ENCODE results near the gene C5orf58.
"Not testable (repeated sequence)": the region's sequence is repeated elsewhere in the genome, so short reads cannot be mapped to it uniquely, and the experiment has no call there.

C5orf58 gene

GRCh38 chr5:170235876-170236864 lies 3.4 kb downstream of the C5orf58 start:
- Histone ChIP-seq H3K9me3 (ENCODE audit: insufficient read depth, low read length) (no peaks in the 10 kb centered on the region; the same call in 1 of the 2 replicates), H3K27me3 (ENCODE audit: insufficient read depth, insufficient read length) (no peaks in the 10 kb centered on the region), H3K4me3 (ENCODE audit: insufficient read length, low read depth) (no peak overlapping the region), H3K9ac (ENCODE audit: insufficient read length, low read depth) (no peak overlapping the region), H3K36me3 (ENCODE audit: insufficient read depth, insufficient read length, low read length) (no peaks in the 10 kb centered on the region), H3K4me1 (ENCODE audit: insufficient read depth, insufficient read length) (no peaks in the 10 kb centered on the region)
- DNase-seq (ENCODE audit: low read depth, low spot score): no peak
- TF ChIP-seq SUZ12 (IDR thresholded peaks at IDR 0.05; ENCODE audit: extremely low read depth, insufficient read depth, insufficient read length): no peak

GRCh38 chr5:170238456-170239196 lies 5.8 kb downstream of the C5orf58 start:
- H3K27me3 ChIP-seq (ENCODE audit: insufficient read depth, insufficient read length): no peaks in the 10 kb centered on the region
- H3K4me1 ChIP-seq (ENCODE audit: insufficient read depth, insufficient read length): no peaks in the 10 kb centered on the region
- H3K36me3 ChIP-seq (ENCODE audit: insufficient read depth, insufficient read length, low read length): no peaks in the 10 kb centered on the region
- no peak for DNase-seq (ENCODE audit: low read depth, low spot score)
- no peak overlapping the region for H3K4me3 ChIP-seq (ENCODE audit: insufficient read length, low read depth)
- H3K9ac ChIP-seq (ENCODE audit: insufficient read length, low read depth): no peak overlapping the region
- TF ChIP-seq ZNF274 (IDR thresholded peaks at IDR 0.05; ENCODE audit: low read depth, low read length): no peak
- no peak for TF ChIP-seq SUZ12 (IDR thresholded peaks at IDR 0.05; ENCODE audit: extremely low read depth, insufficient read depth, insufficient read length)
- no peak for TF ChIP-seq YY1 (IDR thresholded peaks at IDR 0.05; ENCODE audit: insufficient read depth, insufficient read length)
- no peaks in the 10 kb centered on the region for H3K9me3 ChIP-seq (ENCODE audit: insufficient read depth, low read length)

DNA sequence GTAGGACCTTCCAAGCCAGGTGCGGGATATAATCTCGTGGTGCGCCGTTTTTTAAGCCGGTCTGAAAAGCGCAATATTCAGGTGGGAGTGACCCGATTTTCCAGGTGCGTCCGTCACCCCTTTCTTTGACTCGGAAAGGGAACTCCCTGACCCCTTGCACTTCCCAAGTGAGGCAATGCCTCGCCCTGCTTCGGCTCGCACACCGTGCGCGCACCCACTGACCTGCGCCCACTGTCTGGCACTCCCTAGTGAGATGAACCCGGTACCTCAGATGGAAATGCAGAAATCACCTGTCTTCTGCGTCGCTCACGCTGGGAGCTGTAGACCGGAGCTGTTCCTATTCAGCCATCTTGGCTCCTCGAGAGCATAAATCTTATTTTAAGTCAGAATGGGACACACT lies 12.7 kb downstream of the C5orf58 start:
- not testable (repeated sequence) for H3K27me3 ChIP-seq (ENCODE audit: insufficient read depth, insufficient read length); H3K36me3 ChIP-seq (ENCODE audit: insufficient read depth, insufficient read length, low read length); H3K4me3 ChIP-seq (ENCODE audit: insufficient read length, low read depth); H3K9ac ChIP-seq (ENCODE audit: insufficient read length, low read depth); DNase-seq (ENCODE audit: low read depth, low spot score); H3K4me1 ChIP-seq (ENCODE audit: insufficient read depth, insufficient read length); H3K9me3 ChIP-seq (ENCODE audit: insufficient read depth, low read length)

DNA sequence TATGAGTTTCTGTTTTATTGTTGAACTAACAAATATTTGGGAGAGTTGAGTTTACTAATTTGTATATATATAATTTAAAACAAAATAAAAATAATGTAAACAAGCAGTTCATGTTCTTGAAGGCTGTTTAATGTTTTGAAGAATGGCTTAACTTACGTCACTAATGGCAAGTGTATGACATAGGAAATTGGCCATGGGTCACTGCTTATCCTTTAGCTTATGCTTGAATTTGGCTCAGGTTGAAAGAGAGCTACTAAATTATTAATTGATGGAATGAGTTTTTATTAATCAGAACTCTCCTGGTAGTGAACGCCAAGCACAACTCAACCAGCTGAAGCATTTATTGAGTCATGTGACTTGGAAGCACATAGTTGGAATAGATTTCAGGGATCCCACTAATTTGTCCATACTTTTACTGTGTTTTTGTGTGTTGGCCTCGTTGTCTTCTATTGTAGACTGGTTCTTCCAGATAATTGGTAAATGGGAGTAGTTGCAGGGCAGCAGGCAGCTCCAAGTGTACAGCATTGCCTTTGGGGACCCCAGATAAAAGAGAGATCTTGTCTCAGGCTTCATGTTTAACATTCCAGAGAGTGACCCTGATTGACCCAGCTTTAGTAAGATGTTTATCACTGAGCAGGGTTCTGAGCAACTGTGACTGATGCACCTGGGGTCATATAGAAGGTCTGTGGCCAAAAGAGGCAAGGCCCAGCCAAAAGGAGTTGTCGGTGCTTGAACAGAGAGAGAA lies 13.5 kb downstream of the C5orf58 start:
- TF ChIP-seq YY1 (IDR thresholded peaks at IDR 0.05; ENCODE audit: insufficient read depth, insufficient read length): no peak
- Histone ChIP-seq H3K9ac (ENCODE audit: insufficient read length, low read depth) (no peak overlapping the region), H3K36me3 (ENCODE audit: insufficient read depth, insufficient read length, low read length) (no peaks in the 10 kb centered on the region), H3K9me3 (ENCODE audit: insufficient read depth, low read length) (no peaks in the 10 kb centered on the region), H3K27me3 (ENCODE audit: insufficient read depth, insufficient read length) (no peaks in the 10 kb centered on the region), H3K4me3 (ENCODE audit: insufficient read length, low read depth) (no peak overlapping the region), H3K4me1 (ENCODE audit: insufficient read depth, insufficient read length) (no peaks in the 10 kb centered on the region)
- DNase-seq (ENCODE audit: low read depth, low spot score): no peak

DNA sequence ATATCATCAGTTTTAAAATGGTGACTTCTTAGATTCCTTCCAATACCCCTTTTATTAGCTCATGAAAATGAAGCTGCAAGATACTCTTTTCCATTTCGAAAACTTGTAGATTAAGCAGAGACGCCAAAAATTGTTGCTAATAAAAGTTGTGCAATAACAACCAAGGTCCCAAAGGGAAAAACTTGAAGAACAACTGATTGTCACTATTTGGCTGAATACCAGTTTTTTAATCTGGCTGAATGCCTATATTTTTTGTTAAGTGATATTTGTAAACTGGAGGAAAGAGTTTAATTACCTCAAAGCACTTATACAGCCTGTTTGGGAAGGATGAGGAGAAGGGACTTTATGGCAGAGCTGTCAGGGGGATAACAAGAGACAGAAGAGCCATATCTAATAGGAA lies 14.6 kb downstream of the C5orf58 start:
- TF ChIP-seq YY1 (IDR thresholded peaks at IDR 0.05; ENCODE audit: insufficient read depth, insufficient read length) (no peak), SUZ12 (IDR thresholded peaks at IDR 0.05; ENCODE audit: extremely low read depth, insufficient read depth, insufficient read length) (no peak), ZNF274 (IDR thresholded peaks at IDR 0.05; ENCODE audit: low read depth, low read length) (no peak)
- H3K27me3 ChIP-seq (ENCODE audit: insufficient read depth, insufficient read length): no peaks in the 10 kb centered on the region

GRCh38 chr5:170248172-170248930 lies 15.6 kb downstream of the C5orf58 start:
- no peak for TF ChIP-seq ZNF274 (IDR thresholded peaks at IDR 0.05; ENCODE audit: low read depth, low read length)
- no peak for TF ChIP-seq SUZ12 (IDR thresholded peaks at IDR 0.05; ENCODE audit: extremely low read depth, insufficient read depth, insufficient read length)
- TF ChIP-seq YY1 (IDR thresholded peaks at IDR 0.05; ENCODE audit: insufficient read depth, insufficient read length): no peak

More for the DNA sequence above, 14.6 kb downstream of the C5orf58 start:
- no peak for DNase-seq (ENCODE audit: low read depth, low spot score)
- no peaks in the 10 kb centered on the region for H3K36me3 ChIP-seq (ENCODE audit: insufficient read depth, insufficient read length, low read length)
- H3K4me1 ChIP-seq (ENCODE audit: insufficient read depth, insufficient read length): no peaks in the 10 kb centered on the region
- H3K9ac ChIP-seq (ENCODE audit: insufficient read length, low read depth): no peak overlapping the region
- no peaks in the 10 kb centered on the region for H3K9me3 ChIP-seq (ENCODE audit: insufficient read depth, low read length)
- H3K4me3 ChIP-seq (ENCODE audit: insufficient read length, low read depth): no peak overlapping the region

DNA sequence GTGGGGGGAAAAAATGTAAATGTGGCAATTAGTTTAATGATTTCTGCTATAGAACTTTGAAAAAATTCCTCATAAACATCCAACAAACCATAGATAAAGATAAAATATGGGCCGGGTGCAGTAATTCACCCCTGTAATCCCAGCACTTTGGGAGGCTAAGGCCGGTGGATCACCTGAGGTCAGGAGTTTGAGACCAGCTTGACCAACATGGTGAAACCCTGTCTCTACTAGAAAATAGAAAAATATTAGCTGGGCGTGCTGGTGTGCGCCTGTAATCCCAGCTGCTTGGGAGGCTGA lies 16.1 kb downstream of the C5orf58 start:
- H3K9me3 ChIP-seq (ENCODE audit: insufficient read depth, low read length); H3K4me3 ChIP-seq (ENCODE audit: insufficient read length, low read depth); DNase-seq (ENCODE audit: low read depth, low spot score); H3K36me3 ChIP-seq (ENCODE audit: insufficient read depth, insufficient read length, low read length); H3K4me1 ChIP-seq (ENCODE audit: insufficient read depth, insufficient read length); H3K9ac ChIP-seq (ENCODE audit: insufficient read length, low read depth); H3K27me3 ChIP-seq (ENCODE audit: insufficient read depth, insufficient read length): not testable (repeated sequence)

More at GRCh38 chr5:170248172-170248930, 15.6 kb downstream of the C5orf58 start:
- no peaks in the 10 kb centered on the region for H3K9me3 ChIP-seq (ENCODE audit: insufficient read depth, low read length)
- DNase-seq (ENCODE audit: low read depth, low spot score): no peak
- no peaks in the 10 kb centered on the region for H3K36me3 ChIP-seq (ENCODE audit: insufficient read depth, insufficient read length, low read length)
- no peaks in the 10 kb centered on the region for H3K4me1 ChIP-seq (ENCODE audit: insufficient read depth, insufficient read length)
- no peak overlapping the region for H3K9ac ChIP-seq (ENCODE audit: insufficient read length, low read depth)
- H3K27me3 ChIP-seq (ENCODE audit: insufficient read depth, insufficient read length): no peaks in the 10 kb centered on the region
- H3K4me3 ChIP-seq (ENCODE audit: insufficient read length, low read depth): no peak overlapping the region
